Dermis microvascular lymphatic vessel endothelial cell (primary cell): ENCODE results near the gene TIMM17B. TPM values are rescaled to one million over a fixed set of nuclear protein-coding genes. Genes with fewer than 3 reads are reported as not detected.

Source experiments
- DNase-seq, 2 donors: peaks; one replicate each; pipeline versions ENCODE4 v3.0.0 to v3.0.0-alpha.2; 2010; ENCODE audit warnings: low read depth in 2 of 2
- total RNA-seq: library from RNA; depleted of rRNA; stranded (reverse); fragments of >200 nt; gene quantifications from 2 replicates; pipeline ENCODE4 v1.2.1, GENCODE V29; 2014

Gene TIMM17B
- total RNA-seq, 1 donor from 2014 or later = 22.2 TPM

- DNase-seq = peak; percentile 83 to 92
Measured at GRCh38 chrX:48918643-48919340, 21.2 kb upstream of the TIMM17B start, which contains the start of gene PIM2. Gene PIM2, minus strand, starts transcription at chrX:48919024. Its CDS starts 190 bp downstream, at chrX:48918834.

- DNase-seq = no peak
Measured at GRCh38 chrX:48918301-48918642, 20.7 kb upstream of the TIMM17B start.

GRCh38 chrX:48917139-48918001 is 19.8 kb upstream of the TIMM17B start:
- peak; percentile 81 to 88 for DNase-seq

- no peak for DNase-seq
Measured at GRCh38 chrX:48914593-48915493, 17.3 kb upstream of the TIMM17B start.

GRCh38 chrX:48913605-48914366 is 16.2 kb upstream of the TIMM17B start:
- DNase-seq = no peak

- peak; percentile 81 to 89 for DNase-seq
Measured at GRCh38 chrX:48911412-48912182, 14.0 kb upstream of the TIMM17B start, which contains the start of gene SLC35A2. Gene SLC35A2, minus strand, starts transcription at chrX:48911646. Its CDS starts 10 bp downstream, at chrX:48911636.

- peak in 1 of 2 donors; percentile 43 for DNase-seq
Measured at GRCh38 chrX:48910926-48911411, 13.4 kb upstream of the TIMM17B start.

GRCh38 chrX:48909703-48910294 is 12.2 kb upstream of the TIMM17B start:
- DNase-seq = no peak

- DNase-seq = no peak
Measured at GRCh38 chrX:48908600-48908999, 11.0 kb upstream of the TIMM17B start.

GRCh38 chrX:48905090-48905790 is 7.7 kb upstream of the TIMM17B start:
- no peak for DNase-seq

GRCh38 chrX:48904626-48905025 is 7.1 kb upstream of the TIMM17B start:
- DNase-seq = no peak

GRCh38 chrX:48904180-48904579 is 6.6 kb upstream of the TIMM17B start:
- DNase-seq = no peak

GRCh38 chrX:48903290-48903689 is 5.7 kb upstream of the TIMM17B start:
- no peak for DNase-seq

GRCh38 chrX:48902776-48903175 is 5.2 kb upstream of the TIMM17B start:
- no peak for DNase-seq

GRCh38 chrX:48902135-48902534 is 4.6 kb upstream of the TIMM17B start:
- DNase-seq = no peak

- no peak for DNase-seq
Measured at GRCh38 chrX:48901069-48901468, 3.5 kb upstream of the TIMM17B start.

- no peak for DNase-seq
Measured at GRCh38 chrX:48899078-48899410, 1.5 kb upstream of the TIMM17B start.

GRCh38 chrX:48897157-48897624 is 377 bp downstream of the TIMM17B start:
- DNase-seq = peak; percentile 76 to 87

GRCh38 chrX:48896611-48897011 is 957 bp downstream of the TIMM17B start:
- peak in 1 of 2 donors; percentile 25 for DNase-seq
